HepG2 (cell line): ENCODE data around the gene TJAP1. TPM values are rescaled to one million over a fixed set of nuclear protein-coding genes. Genes with fewer than 3 reads are reported as not detected.
A peak's percentile ranks its signal among the peaks of the same experiment; 100 is the strongest.

Experiments
- ETS1 ChIP-seq: sonication (generic); formaldehyde crosslinking; IDR thresholded peaks from 2 replicates; pipeline ENCODE4 v1.4.0; 2020; ENCODE audit warnings: missing genetic modification reagents
- LBX2 ChIP-seq: sonication (generic); formaldehyde crosslinking; IDR thresholded peaks from 2 replicates; pipeline ENCODE4 v1.5.0; 2020; ENCODE audit warnings: missing genetic modification reagents, mild to moderate bottlenecking, borderline replicate concordance
- MBNL3 ChIP-seq: fragments of 250-450 bp; sonication (Bioruptor Pico); conservative IDR thresholded peaks from 2 replicates; pipeline ENCODE4 v1.8.0; 2022; ENCODE audit warnings: mild to moderate bottlenecking, inconsistent platforms
- SNRNP70 ChIP-seq: fragments of 200-400 bp; formaldehyde crosslinking; IDR thresholded peaks from 2 replicates; pipeline ENCODE4 v1.6.1; 2017; ENCODE audit warnings: mild to moderate bottlenecking, low read depth, low read length, moderate library complexity
- ZFP91 ChIP-seq: sonication (generic); formaldehyde crosslinking; IDR thresholded peaks from 2 replicates; pipeline ENCODE4 v1.9.0; 2022; ENCODE audit warnings: missing genetic modification reagents, mild to moderate bottlenecking, borderline replicate concordance
- ZNF142 ChIP-seq: sonication (generic); formaldehyde crosslinking; IDR thresholded peaks from 2 replicates; pipeline ENCODE4 v1.4.0; 2020; ENCODE audit warnings: missing genetic modification reagents
- ZNF280D ChIP-seq: sonication (generic); formaldehyde crosslinking; IDR thresholded peaks from 2 replicates; pipeline ENCODE4 v1.5.1; 2020; ENCODE audit warnings: mild to moderate bottlenecking, missing genetic modification reagents
- ZNF354B ChIP-seq: sonication (generic); formaldehyde crosslinking; IDR thresholded peaks from 2 replicates; pipeline ENCODE4 v1.8.0; 2022; ENCODE audit warnings: mild to moderate bottlenecking, missing genetic modification reagents
- ZNF704 ChIP-seq: sonication (generic); formaldehyde crosslinking; IDR thresholded peaks from 2 replicates; pipeline ENCODE4 v1.8.1; 2023; ENCODE audit warnings: mild to moderate bottlenecking, inconsistent platforms, moderate library complexity, missing genetic modification reagents, borderline replicate concordance
- polyA plus RNA-seq, 8 experiments: library from polyadenylated mRNA; depleted of rRNA in 3 of 8; stranded (reverse) in 7 of 8; unstranded in 1 of 8; fragments of >200 nt; fragmentation: Illumina TruSeq in 4 of 8; extraction: Trizol in 4 of 8; gene quantifications; 2 replicates each; pipeline versions ENCODE4 v1.2.1 to v1.2.3, GENCODE V29; 2011 to 2016; ENCODE audit warnings: low read depth in 4 of 8, missing spikeins in 1 of 8, mixed read lengths in 1 of 8; ENCODE audit not compliant: insufficient read depth in 1 of 8
- total RNA-seq, 5 experiments: library from RNA; depleted of rRNA; stranded (reverse); fragments of >200 nt; fragmentation: Illumina TruSeq; extraction: Trizol; gene quantifications; 2 replicates each; pipeline ENCODE4 v1.2.3, GENCODE V29; 2016; ENCODE audit warnings: low read depth in 1 of 5

Gene TJAP1
- total and polyA plus RNA-seq, 2 of the 13 experiments (the other 11 are each of a cell fraction or from before 2014, with no cell fraction given): 15.7 to 41.6 TPM

- TF ChIP-seq LBX2 (no peak), ZNF704 (CRISPR knock-in tag) (no peak), ZNF142 (CRISPR knock-in tag) (no peak), MBNL3 (CRISPR knock-in tag) (no peak), ZFP91 (CRISPR knock-in tag) (0 out of 2 replicates have a peak, but pooled peaks have one; percentile 47), ZNF354B (no peak), ETS1 (CRISPR knock-in tag) (no peak), SNRNP70 (no peak), ZNF280D (CRISPR knock-in tag) (no peak)
These were observed 19.2 kb downstream of the TJAP1 start (continued) for GRCh38 chr6:43496370-43497128.
